Esophagus (tissue), 2 donors: ENCODE measurements around the gene ABHD12. TPM values are rescaled to one million over a fixed set of nuclear protein-coding genes. Genes with fewer than 3 reads are reported as not detected.

Experiments
- H3K27ac ChIP-seq, 2 donors: one replicate each; pipeline ENCODE4 v1.5.1; 2013; ENCODE audit warnings: low read depth in 2 of 2, mild to moderate bottlenecking in 2 of 2, inconsistent platforms in 1 of 2, low read length in 1 of 2, moderate library complexity in 1 of 2
- H3K27me3 ChIP-seq, 2 donors: one replicate each; pipeline ENCODE4 v1.6.1; 2013; ENCODE audit warnings: low read length in 2 of 2, control low read depth in 1 of 2, mild to moderate bottlenecking in 1 of 2; ENCODE audit not compliant: insufficient read depth in 2 of 2, control insufficient read depth in 1 of 2
- H3K36me3 ChIP-seq, 2 donors: one replicate each; pipeline ENCODE4 v1.6.1; 2013; ENCODE audit warnings: low read length in 1 of 2; ENCODE audit not compliant: control insufficient read depth in 2 of 2, insufficient read depth in 2 of 2
- H3K4me1 ChIP-seq, 2 donors: one replicate each; pipeline ENCODE4 v1.6.1; 2013; ENCODE audit warnings: low read length in 1 of 2; ENCODE audit not compliant: control insufficient read depth in 2 of 2, insufficient read depth in 2 of 2
- H3K4me3 ChIP-seq, 2 donors: one replicate each; pipeline ENCODE4 v1.5.1; 2013; ENCODE audit warnings: low read length in 2 of 2, mild to moderate bottlenecking in 2 of 2, low read depth in 1 of 2, moderate library complexity in 1 of 2
- H3K9me3 ChIP-seq, 2 donors: one replicate each; pipeline ENCODE4 v1.6.1; 2013; ENCODE audit warnings: mild to moderate bottlenecking in 2 of 2, low read depth in 1 of 2, low read length in 1 of 2, moderate library complexity in 1 of 2; ENCODE audit not compliant: control insufficient read depth in 2 of 2, insufficient read depth in 1 of 2
- WGBS, 2 donors: extraction: QIAGEN DNeasy Blood & Tissue Kit; methylation state at CpG; one replicate each; pipeline ENCODE4 v1.1.7; 2013; 5-methylcytosine and 5-hydroxymethylcytosine counted together
- polyA plus RNA-seq, 2 donors: library from polyadenylated mRNA; stranded (reverse); fragments of 200-250 nt; gene quantifications; one replicate each; pipeline ENCODE4 v1.2.3, GENCODE V29; 2013
- donor health status: healthy with polysubstance abuse.
- donor health status: Bipolar disorder and iron deficiency.

ABHD12 gene
- polyA plus RNA-seq, 2 donors: 36.9 to 42.3 TPM

- 92 to 95% methylated on average over 33 of the region's 33 CpGs for WGBS, 2 donors
Observed at GRCh38 chr20:25280574-25281535, 109.8 kb downstream of the ABHD12 start.

GRCh38 chr20:25280051-25280573 is 110.5 kb downstream of the ABHD12 start:
- 42 to 56% methylated on average over 15 of the region's 15 CpGs for WGBS, 2 donors
- H3K36me3 ChIP-seq: peaks cover 11 to 88% of the 10 kb centered on the region in 2 donors
- H3K9me3 ChIP-seq: no peaks in the 10 kb centered on the region
- peak overlapping the region; percentile 27 to 38 for H3K27ac ChIP-seq
- H3K4me1 ChIP-seq: peaks cover 0 to 10% of the 10 kb centered on the region in 2 donors
- no peak overlapping the region for H3K4me3 ChIP-seq
- no peaks in the 10 kb centered on the region for H3K27me3 ChIP-seq

More at GRCh38 chr20:25280574-25281535, 109.8 kb downstream of the ABHD12 start:
- H3K27ac ChIP-seq: peak overlapping the region in 1 of 2 donors; percentile 27
- H3K4me3 ChIP-seq: no peak overlapping the region
- peaks cover 0 to 10% of the 10 kb centered on the region in 2 donors for H3K4me1 ChIP-seq
- no peaks in the 10 kb centered on the region for H3K9me3 ChIP-seq
- no peaks in the 10 kb centered on the region for H3K27me3 ChIP-seq
- peaks cover 11 to 89% of the 10 kb centered on the region in 2 donors for H3K36me3 ChIP-seq

GRCh38 chr20:25279403-25279802 is 111.2 kb downstream of the ABHD12 start:
- H3K27ac ChIP-seq: no peak overlapping the region
- peaks cover 0 to 10% of the 10 kb centered on the region in 2 donors for H3K4me1 ChIP-seq
- 50 to 66% methylated on average over 9 of the region's 9 CpGs for whole genome bisulfite sequencing, 2 donors
- no peak overlapping the region for H3K4me3 ChIP-seq
- H3K27me3 ChIP-seq: no peaks in the 10 kb centered on the region
- peaks cover 11 to 92% of the 10 kb centered on the region in 2 donors for H3K36me3 ChIP-seq
- no peaks in the 10 kb centered on the region for H3K9me3 ChIP-seq

GRCh38 chr20:25278636-25279361 is 111.8 kb downstream of the ABHD12 start:
- no peaks in the 10 kb centered on the region for H3K27me3 ChIP-seq
- no peaks in the 10 kb centered on the region for H3K9me3 ChIP-seq
- H3K27ac ChIP-seq: no peak overlapping the region
- H3K4me1 ChIP-seq: peaks cover 0 to 10% of the 10 kb centered on the region in 2 donors
- 94% methylated on average over 26 of the region's 26 CpGs for WGBS, 2 donors
- H3K4me3 ChIP-seq: no peak overlapping the region
- peaks cover 11 to 87% of the 10 kb centered on the region in 2 donors for H3K36me3 ChIP-seq

- Histone ChIP-seq H3K27ac (no peak overlapping the region), H3K36me3 (peaks cover 11 to 81% of the 10 kb centered on the region in 2 donors), H3K4me3 (no peak overlapping the region), H3K27me3 (no peaks in the 10 kb centered on the region), H3K9me3 (no peaks in the 10 kb centered on the region), H3K4me1 (peaks cover 0 to 13% of the 10 kb centered on the region in 2 donors)
- WGBS, 2 donors: 94 to 97% methylated on average over 18 to 19 of the region's 19 CpGs
Observed at GRCh38 chr20:25277941-25278521, 112.6 kb downstream of the ABHD12 start.

- Histone ChIP-seq H3K27me3 (no peaks in the 10 kb centered on the region), H3K4me3 (no peak overlapping the region), H3K36me3 (peaks cover 17 to 79% of the 10 kb centered on the region in 2 donors), H3K27ac (no peak overlapping the region), H3K9me3 (no peaks in the 10 kb centered on the region), H3K4me1 (peaks cover 0 to 15% of the 10 kb centered on the region in 2 donors)
- WGBS, 2 donors: 90 to 93% methylated on average over 23 to 24 of the region's 24 CpGs
Observed at GRCh38 chr20:25277051-25277801, 113.4 kb downstream of the ABHD12 start.

- H3K27me3 ChIP-seq: no peaks in the 10 kb centered on the region
- H3K9me3 ChIP-seq: no peaks in the 10 kb centered on the region
- H3K36me3 ChIP-seq: peaks cover 21 to 77% of the 10 kb centered on the region in 2 donors
- WGBS, 2 donors: 94 to 97% methylated on average over 22 to 24 of the region's 24 CpGs
- H3K4me1 ChIP-seq: peaks cover 0 to 15% of the 10 kb centered on the region in 2 donors
- H3K27ac ChIP-seq: no peak overlapping the region
- H3K4me3 ChIP-seq: no peak overlapping the region
Observed at GRCh38 chr20:25276533-25277050, 114.0 kb downstream of the ABHD12 start.

- Histone ChIP-seq H3K36me3 (peaks cover 24 to 77% of the 10 kb centered on the region in 2 donors), H3K4me3 (no peak overlapping the region), H3K27me3 (no peaks in the 10 kb centered on the region), H3K4me1 (peaks cover 0 to 15% of the 10 kb centered on the region in 2 donors), H3K9me3 (no peaks in the 10 kb centered on the region), H3K27ac (no peak overlapping the region)
- WGBS, 2 donors: 93% methylated on average over 19 to 20 of the region's 20 CpGs
Observed at GRCh38 chr20:25275813-25276532, 114.7 kb downstream of the ABHD12 start.
